Tibial nerve (tissue), 4 donors: ENCODE results near the gene PRKG1.

Experiments
- CTCF ChIP-seq, 5 experiments: fragments of 200-600 bp in 3 of 5; fragments of 450-650 bp in 2 of 5; sonication (generic) in 3 of 5; IDR thresholded peaks; one replicate each; pipeline ENCODE4 v1.5.1; 2016 to 2019; ENCODE audit warnings: antibody characterized with exemption in 5 of 5, mild to moderate bottlenecking in 3 of 5, moderate library complexity in 2 of 5
- EP300 ChIP-seq, 2 donors: sonication (generic); formaldehyde crosslinking; IDR thresholded peaks; one replicate each; pipeline ENCODE4 v1.6.1; 2017; ENCODE audit warnings: antibody characterized with exemption in 2 of 2, mild to moderate bottlenecking in 1 of 2
- POLR2A ChIP-seq, 2 donors: fragments of 450-650 bp; IDR thresholded peaks; one replicate each; pipeline ENCODE4 v1.6.1; 2017; ENCODE audit warnings: antibody characterized with exemption in 2 of 2, mild to moderate bottlenecking in 2 of 2, moderate library complexity in 2 of 2

GRCh38 chr10:52332815-52333214 lies 1258.5 kb downstream of the PRKG1 start:
- TF ChIP-seq CTCF (IDR thresholded peaks at IDR 0.05) (no peak), EP300 (IDR thresholded peaks at IDR 0.05) (no peak), POLR2A (IDR thresholded peaks at IDR 0.05) (no peak)
